ENCODE measurements around the gene KLHL33.

- no peak for TF ChIP-seq CTCF (IDR thresholded peaks at IDR 0.05)
- TF ChIP-seq POLR2A (IDR thresholded peaks at IDR 0.05) = no peak
Measured at GRCh38 chr14:20422886-20423285, 13.1 kb downstream of the KLHL33 start.

All from body of pancreas (tissue), 4 donors.